ENCODE data around the gene GMDS. TPM values are rescaled to one million over a fixed set of nuclear protein-coding genes. Genes with fewer than 3 reads are reported as not detected.

GMDS gene
- total and polyA plus RNA-seq, 9 donors, result 6.6 to 20.6 (median 11.0) TPM

DNA sequence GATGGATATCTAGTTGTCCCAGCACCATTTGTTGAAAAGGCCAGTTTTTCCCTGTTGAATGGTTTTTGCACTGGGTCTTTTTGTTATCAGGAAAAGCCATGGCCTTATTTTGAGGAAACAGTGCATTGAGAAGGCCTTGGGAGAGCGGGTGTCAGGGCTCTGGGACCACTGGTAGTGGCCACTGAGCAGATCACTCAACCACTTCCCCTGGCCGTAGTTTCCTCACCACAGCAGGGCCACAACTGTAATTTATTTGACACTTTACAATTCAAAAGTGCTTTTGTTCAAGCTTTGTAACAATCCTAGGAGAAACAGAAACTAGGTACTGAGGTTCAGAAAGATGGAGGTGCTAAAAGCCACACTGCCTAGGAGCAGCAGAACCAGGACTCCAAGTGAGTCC lies 281.8 kb downstream of the GMDS start:
- DNase-seq, result no peak
- no peaks in the 10 kb centered on the region for H3K27me3 ChIP-seq
- no peak overlapping the region for H3K4me3 ChIP-seq
- H3K27ac ChIP-seq, result no peak overlapping the region
- H3K36me3 ChIP-seq, result no peaks in the 10 kb centered on the region
- no peaks in the 10 kb centered on the region for H3K4me1 ChIP-seq (ENCODE audit: insufficient read depth)
- WGBS, 3 donors, result 96 to 100% (median 98%) methylated on average over 2 of the region's 2 CpGs
- intact Hi-C loops (cut with DNase I), result no loop called here
- H3K9me3 ChIP-seq, result no peaks in the 10 kb centered on the region
- no peak for TF ChIP-seq POLR2A (IDR thresholded peaks at IDR 0.05)
- TF ChIP-seq, protein P1, sequence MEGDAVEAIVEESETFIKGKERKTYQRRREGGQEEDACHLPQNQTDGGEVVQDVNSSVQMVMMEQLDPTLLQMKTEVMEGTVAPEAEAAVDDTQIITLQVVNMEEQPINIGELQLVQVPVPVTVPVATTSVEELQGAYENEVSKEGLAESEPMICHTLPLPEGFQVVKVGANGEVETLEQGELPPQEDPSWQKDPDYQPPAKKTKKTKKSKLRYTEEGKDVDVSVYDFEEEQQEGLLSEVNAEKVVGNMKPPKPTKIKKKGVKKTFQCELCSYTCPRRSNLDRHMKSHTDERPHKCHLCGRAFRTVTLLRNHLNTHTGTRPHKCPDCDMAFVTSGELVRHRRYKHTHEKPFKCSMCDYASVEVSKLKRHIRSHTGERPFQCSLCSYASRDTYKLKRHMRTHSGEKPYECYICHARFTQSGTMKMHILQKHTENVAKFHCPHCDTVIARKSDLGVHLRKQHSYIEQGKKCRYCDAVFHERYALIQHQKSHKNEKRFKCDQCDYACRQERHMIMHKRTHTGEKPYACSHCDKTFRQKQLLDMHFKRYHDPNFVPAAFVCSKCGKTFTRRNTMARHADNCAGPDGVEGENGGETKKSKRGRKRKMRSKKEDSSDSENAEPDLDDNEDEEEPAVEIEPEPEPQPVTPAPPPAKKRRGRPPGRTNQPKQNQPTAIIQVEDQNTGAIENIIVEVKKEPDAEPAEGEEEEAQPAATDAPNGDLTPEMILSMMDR (IDR thresholded peaks at IDR 0.05), result no peak
- TF ChIP-seq EP300 (IDR thresholded peaks at IDR 0.05), result no peak

- intact Hi-C loops (cut with DNase I), result no loop called here
- no peaks in the 10 kb centered on the region for H3K27me3 ChIP-seq
- no peak for TF ChIP-seq POLR2A (IDR thresholded peaks at IDR 0.05)
- no peak for TF ChIP-seq EP300 (IDR thresholded peaks at IDR 0.05)
- TF ChIP-seq, protein P1 (IDR thresholded peaks at IDR 0.05), result no peak
- H3K9me3 ChIP-seq, result no peaks in the 10 kb centered on the region
- 96 to 98% (median 97%) methylated on average over 3 of the region's 3 CpGs for WGBS, 3 donors
- H3K4me1 ChIP-seq (ENCODE audit: insufficient read depth), result no peaks in the 10 kb centered on the region
- no peaks in the 10 kb centered on the region for H3K36me3 ChIP-seq
- DNase-seq, result no peak
- no peak overlapping the region for H3K4me3 ChIP-seq
- no peak overlapping the region for H3K27ac ChIP-seq
These were observed 283.2 kb downstream of the GMDS start for GRCh38 chr6:1962201-1962600.

DNA sequence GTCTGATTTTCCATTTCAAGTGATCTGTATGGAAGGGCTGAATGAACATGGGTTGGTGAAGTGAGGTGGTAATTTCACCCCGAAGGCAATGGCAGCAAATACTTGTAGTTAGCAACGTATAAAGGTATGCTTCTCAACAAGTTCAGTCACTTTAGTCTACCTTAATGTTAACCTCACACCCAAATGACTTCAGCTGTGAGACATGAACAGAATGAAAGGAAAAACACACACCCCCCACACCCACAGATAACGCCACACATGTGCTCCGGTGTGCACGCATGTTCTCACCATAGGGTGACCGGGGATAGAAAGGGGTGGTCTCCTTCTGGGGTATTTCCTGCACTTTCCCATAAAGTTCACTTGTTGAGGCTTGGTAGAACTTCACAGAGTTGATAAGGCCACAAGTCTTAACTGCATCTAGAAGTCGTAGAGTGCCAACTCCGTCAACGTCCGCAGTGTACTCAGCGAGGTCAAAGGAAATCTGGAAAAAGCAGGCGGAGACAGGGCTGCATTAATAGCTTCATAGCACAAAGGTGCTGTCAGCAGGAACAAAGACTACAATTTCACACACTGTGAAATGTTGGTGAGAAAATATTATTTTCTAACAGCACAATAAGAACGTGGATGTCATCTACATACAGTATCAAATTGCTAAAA lies 284.8 kb downstream of the GMDS start:
- Histone ChIP-seq H3K27ac (no peak overlapping the region), H3K9me3 (no peaks in the 10 kb centered on the region), H3K36me3 (no peaks in the 10 kb centered on the region), H3K27me3 (no peaks in the 10 kb centered on the region), H3K4me3 (no peak overlapping the region), H3K4me1 (ENCODE audit: insufficient read depth) (no peaks in the 10 kb centered on the region)
- no peak for DNase-seq
- TF ChIP-seq, protein P1 (IDR thresholded peaks at IDR 0.05), result no peak
- TF ChIP-seq POLR2A (IDR thresholded peaks at IDR 0.05) (no peak), EP300 (IDR thresholded peaks at IDR 0.05) (no peak)
- intact Hi-C loops (cut with DNase I), result no loop called here
- 96 to 97% (median 96%) methylated on average over 13 of the region's 13 CpGs for WGBS, 3 donors

DNA sequence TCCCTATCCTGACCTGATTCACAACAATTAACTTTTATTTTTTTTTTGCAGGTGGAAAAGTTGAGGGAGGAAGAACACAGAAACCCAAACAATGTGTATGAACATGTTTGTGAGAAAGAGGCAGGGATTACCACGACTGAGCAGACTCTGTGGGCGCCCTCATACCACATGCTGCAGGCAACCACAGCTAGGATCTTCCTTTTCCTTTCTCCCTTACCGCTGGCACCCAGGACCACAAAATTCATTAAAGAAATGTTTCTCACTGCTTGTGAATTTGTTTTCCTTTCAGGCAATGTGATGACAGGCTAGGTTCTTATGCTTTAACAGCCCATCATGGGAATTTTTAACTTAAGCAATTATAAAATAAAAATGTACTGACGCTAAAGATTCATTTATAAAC lies 287.1 kb downstream of the GMDS start:
- H3K27me3 ChIP-seq, result no peaks in the 10 kb centered on the region
- no peaks in the 10 kb centered on the region for H3K9me3 ChIP-seq
- H3K36me3 ChIP-seq, result no peaks in the 10 kb centered on the region
- no peak for DNase-seq
- intact Hi-C loops (cut with DNase I), result no loop called here
- no peak overlapping the region for H3K27ac ChIP-seq
- TF ChIP-seq EP300 (IDR thresholded peaks at IDR 0.05) (no peak), POLR2A (IDR thresholded peaks at IDR 0.05) (no peak)
- TF ChIP-seq, protein P1 (IDR thresholded peaks at IDR 0.05), result no peak
- H3K4me1 ChIP-seq (ENCODE audit: insufficient read depth), result no peaks in the 10 kb centered on the region
- no peak overlapping the region for H3K4me3 ChIP-seq
- WGBS, 3 donors, result 26 to 46% (median 27%) methylated on average over 4 of the region's 4 CpGs

Measured in ovary (tissue), 9 donors.